Mesothelial cell of epicardium (in vitro differentiated cells): Measurements from ENCODE around the gene FAM120C. TPM values are rescaled to one million over a fixed set of nuclear protein-coding genes. Genes with fewer than 3 reads are reported as not detected.

Experiments
- DNase-seq, 2 experiments: peaks; one replicate each; pipeline ENCODE4 v3.0.0; 2021; ENCODE audit warnings: low spot score in 2 of 2; ENCODE audit not compliant: unreplicated experiment in 2 of 2
- H3K27ac Mint-ChIP-seq: 2 replicates; pipeline ENCODE4 v1.8.0; 2021; ENCODE audit warnings: mixed read lengths
- H3K27me3 Mint-ChIP-seq: 2 replicates; pipeline ENCODE4 v1.8.0; 2021; ENCODE audit warnings: low read depth, mixed read lengths
- H3K36me3 Mint-ChIP-seq: 2 replicates; pipeline ENCODE4 v1.8.0; 2021; ENCODE audit warnings: mixed read lengths
- H3K4me1 Mint-ChIP-seq: 2 replicates; pipeline ENCODE4 v1.8.0; 2021; ENCODE audit warnings: mixed read lengths
- H3K4me3 Mint-ChIP-seq: 2 replicates; pipeline ENCODE4 v1.8.0; 2021; ENCODE audit warnings: mild to moderate bottlenecking, moderate library complexity, mixed read lengths
- H3K9me3 Mint-ChIP-seq: 2 replicates; pipeline ENCODE4 v1.8.0; 2021; ENCODE audit warnings: mixed read lengths
- CTCF ChIP-seq: fragments of 200-600 bp; sonication (generic); IDR thresholded peaks from one replicate; pipeline ENCODE4 v1.5.0; 2021; ENCODE audit warnings: antibody characterized with exemption; ENCODE audit not compliant: unreplicated experiment
- total RNA-seq: library from RNA; stranded (reverse); gene quantifications from 3 replicates; pipeline ENCODE4 v1.2.1, GENCODE V29; 2021

Gene FAM120C
- total RNA-seq, 1 donor from 2014 or later = 16.1 TPM

DNA sequence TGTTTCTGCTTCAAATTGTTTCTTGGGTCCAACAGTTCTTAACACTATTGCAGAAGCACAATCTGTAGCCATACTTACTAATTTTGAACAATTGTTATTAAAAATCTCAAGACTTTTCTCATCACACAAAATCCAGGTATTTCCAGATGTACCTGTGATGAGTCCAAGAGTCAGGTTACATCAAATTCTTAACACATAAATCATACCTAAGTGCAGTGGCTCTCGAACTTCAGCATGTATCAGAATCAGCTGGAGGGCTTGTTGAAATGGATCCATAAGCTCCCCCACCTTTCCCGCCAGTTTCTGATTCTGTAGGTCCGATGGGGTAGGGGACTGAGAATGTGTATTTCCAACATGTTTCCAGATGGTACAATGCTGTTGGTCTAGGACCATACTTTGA lies 10.6 kb downstream of the FAM120C start:
- no peak overlapping the region for H3K4me3 Mint-ChIP-seq
- no peaks in the 10 kb centered on the region for H3K27me3 Mint-ChIP-seq
- H3K36me3 Mint-ChIP-seq = peaks cover 14% of the 10 kb centered on the region
- no peak for TF ChIP-seq CTCF
- H3K4me1 Mint-ChIP-seq = peaks cover under 1% of the 10 kb centered on the region
- H3K27ac Mint-ChIP-seq = no peak overlapping the region
- DNase-seq = no peak
- H3K9me3 Mint-ChIP-seq = peaks cover 25% of the 10 kb centered on the region

- Mint-ChIP-seq H3K4me3 (no peak overlapping the region), H3K9me3 (peaks cover 17% of the 10 kb centered on the region), H3K27me3 (no peaks in the 10 kb centered on the region), H3K36me3 (peaks cover 14% of the 10 kb centered on the region), H3K27ac (no peak overlapping the region), H3K4me1 (no peaks in the 10 kb centered on the region)
- no peak for TF ChIP-seq CTCF
- no peak for DNase-seq
Measured at GRCh38 chrX:54171527-54172250, 11.4 kb downstream of the FAM120C start.

DNA sequence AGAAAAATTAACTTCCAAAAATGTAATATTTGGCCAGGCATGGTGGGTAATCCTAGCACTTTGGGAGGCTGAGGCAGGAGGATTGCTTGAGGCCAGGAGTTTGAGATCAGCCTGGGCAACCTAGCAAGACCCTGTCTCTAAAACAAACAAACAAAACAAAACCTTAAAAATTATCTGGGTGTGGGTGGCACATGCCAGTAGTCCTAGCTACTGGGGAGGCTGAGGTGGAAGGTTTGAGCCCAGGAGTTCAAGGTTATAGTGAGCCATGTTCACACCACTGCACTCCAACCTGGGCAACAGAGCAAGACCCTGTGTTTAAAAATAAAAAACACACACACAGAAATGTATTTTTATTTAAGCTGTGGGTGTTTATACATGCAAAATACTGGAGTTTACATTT lies 12.0 kb downstream of the FAM120C start:
- no peak for DNase-seq
- no peak for TF ChIP-seq CTCF
- H3K27ac Mint-ChIP-seq = no peak overlapping the region
- peaks cover 14% of the 10 kb centered on the region for H3K36me3 Mint-ChIP-seq
- H3K4me3 Mint-ChIP-seq = no peak overlapping the region
- no peaks in the 10 kb centered on the region for H3K4me1 Mint-ChIP-seq
- no peaks in the 10 kb centered on the region for H3K27me3 Mint-ChIP-seq
- peaks cover 15% of the 10 kb centered on the region for H3K9me3 Mint-ChIP-seq

DNA sequence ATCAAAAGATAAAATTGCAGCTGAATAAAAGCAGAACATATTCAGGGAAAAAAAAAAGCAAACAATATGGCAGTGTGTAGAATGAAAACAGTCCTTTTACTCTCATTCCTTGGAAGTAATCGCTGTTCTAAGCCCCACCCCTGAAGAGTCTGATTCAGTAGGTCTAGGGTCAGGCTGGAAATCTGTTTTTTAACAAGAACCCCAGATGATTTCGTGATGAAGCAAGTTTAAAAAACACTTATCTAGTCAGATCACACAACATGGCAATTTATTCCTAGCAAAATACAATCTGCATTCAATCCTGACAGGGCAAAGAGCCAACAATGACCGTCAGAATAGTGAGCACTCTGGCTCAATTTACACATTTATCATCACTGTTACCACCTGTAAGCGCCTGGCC lies 16.1 kb downstream of the FAM120C start:
- no peak for DNase-seq
- Mint-ChIP-seq H3K27ac (no peak overlapping the region), H3K4me3 (no peak overlapping the region), H3K27me3 (no peaks in the 10 kb centered on the region), H3K9me3 (peaks cover 21% of the 10 kb centered on the region), H3K36me3 (peaks cover 3% of the 10 kb centered on the region), H3K4me1 (peaks cover 3% of the 10 kb centered on the region)
- no peak for TF ChIP-seq CTCF

DNA sequence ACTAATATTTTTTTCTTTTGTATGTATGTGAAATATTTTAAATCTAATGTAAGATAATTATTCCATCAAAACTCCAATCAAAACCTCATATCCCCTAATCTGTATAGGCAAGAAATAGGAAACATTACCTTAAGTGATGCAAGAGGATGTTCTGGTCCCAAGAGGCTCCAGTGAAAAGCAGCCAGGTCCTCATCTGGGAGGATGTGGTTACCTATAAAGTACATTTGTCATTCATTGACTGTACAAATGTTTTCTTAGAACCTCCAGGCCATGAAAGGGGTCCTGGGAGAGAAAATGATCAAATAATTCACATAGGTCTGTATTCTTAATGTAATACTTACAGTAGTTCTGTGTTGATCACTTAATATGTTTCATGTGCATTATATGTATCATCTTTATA lies 25.5 kb downstream of the FAM120C start:
- Mint-ChIP-seq H3K27ac (no peak overlapping the region), H3K4me1 (no peaks in the 10 kb centered on the region), H3K4me3 (no peak overlapping the region), H3K36me3 (peaks cover 21% of the 10 kb centered on the region), H3K9me3 (peaks cover 33% of the 10 kb centered on the region), H3K27me3 (no peaks in the 10 kb centered on the region)
- no peak for TF ChIP-seq CTCF
- DNase-seq = no peak
